Neural progenitor cell (in vitro differentiated cells): ENCODE data around the gene KRT39. TPM values are rescaled to one million over a fixed set of nuclear protein-coding genes. Genes with fewer than 3 reads are reported as not detected.

Experiments
- DNase-seq: peaks from one replicate; pipeline ENCODE4 v3.0.0-alpha.2; 2016; ENCODE audit warnings: low spot score
- H2AFZ ChIP-seq: fragments of 200-600 bp; sonication (generic); replicated peaks from 2 replicates; pipeline ENCODE4 v1.6.1; 2016; ENCODE audit warnings: antibody characterized with exemption
- H3F3A ChIP-seq: fragments of 200-600 bp; sonication (generic); 2 replicates; pipeline ENCODE4 v1.6.1; 2016; ENCODE audit warnings: antibody characterized with exemption, low read depth
- H3K27ac ChIP-seq: fragments of 200-600 bp; sonication (generic); 2 replicates; pipeline ENCODE4 v1.5.1; 2016; ENCODE audit warnings: mild to moderate bottlenecking
- H3K27me3 ChIP-seq: fragments of 200-600 bp; sonication (generic); 2 replicates; pipeline ENCODE4 v1.6.1; 2016; ENCODE audit warnings: mild to moderate bottlenecking, moderate library complexity
- H3K36me3 ChIP-seq: fragments of 200-600 bp; sonication (generic); 2 replicates; pipeline ENCODE4 v1.5.1; 2016
- H3K4me1 ChIP-seq: fragments of 200-600 bp; sonication (generic); 2 replicates; pipeline ENCODE4 v1.6.1; 2016; ENCODE audit warnings: mixed run types
- H3K4me2 ChIP-seq: fragments of 200-600 bp; sonication (generic); 2 replicates; pipeline ENCODE4 v1.6.1; 2016
- H3K4me3 ChIP-seq: fragments of 200-600 bp; sonication (generic); 2 replicates; pipeline ENCODE4 v1.5.1; 2016
- H3K79me2 ChIP-seq: fragments of 200-600 bp; sonication (generic); 2 replicates; pipeline ENCODE4 v1.6.1; 2016; ENCODE audit warnings: low read depth
- H3K9ac ChIP-seq: fragments of 200-600 bp; sonication (generic); 2 replicates; pipeline ENCODE4 v1.6.1; 2016
- H3K9me3 ChIP-seq: fragments of 200-600 bp; sonication (generic); 2 replicates; pipeline ENCODE4 v1.5.1; 2016; ENCODE audit warnings: low read depth
- H4K20me1 ChIP-seq: fragments of 200-600 bp; sonication (generic); 2 replicates; pipeline ENCODE4 v1.6.1; 2016; ENCODE audit warnings: low read depth
- H3K27ac Mint-ChIP-seq: 3 replicates; pipeline ENCODE4 v1.8.0; 2021; ENCODE audit warnings: mixed read lengths
- H3K27me3 Mint-ChIP-seq: 2 replicates; pipeline ENCODE4 v1.8.0; 2022; ENCODE audit warnings: low read depth, mild to moderate bottlenecking, inconsistent platforms, moderate library complexity, mixed read lengths; ENCODE audit not compliant: insufficient read depth
- H3K36me3 Mint-ChIP-seq: 3 replicates; pipeline ENCODE4 v1.8.0; 2021; ENCODE audit warnings: mixed read lengths
- H3K4me1 Mint-ChIP-seq: 3 replicates; pipeline ENCODE4 v1.8.0; 2021; ENCODE audit warnings: mixed read lengths
- H3K4me3 Mint-ChIP-seq: 3 replicates; pipeline ENCODE4 v1.8.0; 2021; ENCODE audit warnings: mild to moderate bottlenecking, moderate library complexity, mixed read lengths
- H3K9me3 Mint-ChIP-seq: 3 replicates; pipeline ENCODE4 v1.8.0; 2020; ENCODE audit warnings: mixed read lengths
- CTCF ChIP-seq: fragments of 200-600 bp; sonication (generic); IDR thresholded peaks from 2 replicates; pipeline ENCODE4 v1.5.1; 2017; ENCODE audit warnings: antibody characterized with exemption, mild to moderate bottlenecking
- EZH2 ChIP-seq: fragments of 200-600 bp; sonication (generic); IDR thresholded peaks from 2 replicates; pipeline ENCODE4 v1.6.1; 2017; ENCODE audit warnings: antibody characterized with exemption, mild to moderate bottlenecking, moderate library complexity
- EZH2phosphoT487 ChIP-seq: fragments of 200-600 bp; sonication (generic); IDR thresholded peaks from 2 replicates; pipeline ENCODE4 v1.6.1; 2017; ENCODE audit warnings: antibody characterized with exemption
- total RNA-seq: library from RNA; depleted of rRNA; stranded (reverse); fragments of >200 nt; gene quantifications from 2 replicates; pipeline ENCODE4 v1.2.3, GENCODE V29; 2015; ENCODE audit warnings: low replicate concordance

The KRT39 gene
- total RNA-seq, 1 donor from 2014 or later: not detected

- Mint-ChIP-seq H3K36me3 (no peaks in the 10 kb centered on the region), H3K27me3 (no peaks in the 10 kb centered on the region), H3K4me3 (no peak overlapping the region), H3K9me3 (no peaks in the 10 kb centered on the region), H3K27ac (no peak overlapping the region), H3K4me1 (peaks cover 6% of the 10 kb centered on the region)
- DNase-seq: peak; percentile 56
- H3F3A ChIP-seq: no peaks in the 10 kb centered on the region
- no peaks in the 10 kb centered on the region for H4K20me1 ChIP-seq
- H3K4me2 ChIP-seq: peak overlapping the region; percentile 28
- no peak overlapping the region for H3K4me3 ChIP-seq
- H3K4me1 ChIP-seq: peaks cover 18% of the 10 kb centered on the region
- H3K9ac ChIP-seq: no peak overlapping the region
- no peak overlapping the region for H3K27ac ChIP-seq
- H3K79me2 ChIP-seq: no peaks in the 10 kb centered on the region
- TF ChIP-seq EZH2: no peak
- TF ChIP-seq CTCF: no peak
- TF ChIP-seq EZH2phosphoT487: no peak
- H3K27me3 ChIP-seq: no peaks in the 10 kb centered on the region
- H3K36me3 ChIP-seq: no peaks in the 10 kb centered on the region
- no peaks in the 10 kb centered on the region for H3K9me3 ChIP-seq
- peak overlapping the region; percentile 8 for H2AFZ ChIP-seq
Measured at GRCh38 chr17:41009301-41009760, 42.6 kb upstream of the KRT39 start.

DNA sequence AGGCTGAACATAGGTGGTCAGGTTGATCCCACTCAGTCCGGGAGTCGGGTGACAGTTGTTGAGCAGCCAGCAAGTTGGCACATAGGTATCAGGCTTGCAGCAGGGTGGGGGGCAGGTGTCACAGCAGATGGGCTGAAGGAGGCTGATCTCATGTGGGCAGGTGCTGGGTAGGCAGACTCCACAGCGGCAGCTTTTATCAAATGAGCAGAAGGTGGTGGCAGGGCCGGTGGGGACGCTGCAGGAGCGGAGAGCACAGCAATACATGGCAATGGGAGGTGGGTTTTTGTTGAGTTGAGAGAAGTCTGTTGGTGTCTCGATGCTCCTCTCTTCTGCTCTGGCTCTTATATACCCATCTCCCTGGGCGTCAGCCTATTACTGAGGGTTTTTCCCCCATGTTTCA lies 42.1 kb upstream of the KRT39 start, which contains the start of gene KRTAP3-1:
Gene KRTAP3-1, minus strand, starts transcription at position 318 of the 400 bp plus-strand sequence. Its CDS starts 54 bp downstream, at position 264.
- TF ChIP-seq EZH2 (no peak), EZH2phosphoT487 (no peak), CTCF (no peak)
- no peaks in the 10 kb centered on the region for H3K36me3 ChIP-seq
- H3K27me3 ChIP-seq: no peaks in the 10 kb centered on the region
- H3K9me3 ChIP-seq: no peaks in the 10 kb centered on the region
- Mint-ChIP-seq H3K4me3 (no peak within 1 kb of the TSS), H3K4me1 (peaks cover 6% of the 10 kb centered on the region), H3K36me3 (no peaks in the 10 kb centered on the region), H3K27me3 (no peaks in the 10 kb centered on the region), H3K9me3 (no peaks in the 10 kb centered on the region), H3K27ac (no peak within 1 kb of the TSS)
- H3K9ac ChIP-seq: no peak within 1 kb of the TSS
- no peaks in the 10 kb centered on the region for H4K20me1 ChIP-seq
- H3K27ac ChIP-seq: no peak within 1 kb of the TSS
- H2AFZ ChIP-seq: peak within 1 kb of the TSS; percentile 8
- no peak within 1 kb of the TSS for H3K4me3 ChIP-seq
- peaks cover 18% of the 10 kb centered on the region for H3K4me1 ChIP-seq
- no peaks in the 10 kb centered on the region for H3F3A ChIP-seq
- DNase-seq: no peak
- H3K4me2 ChIP-seq: peak within 1 kb of the TSS; percentile 28
- H3K79me2 ChIP-seq: no peaks in the 10 kb centered on the region

GRCh38 chr17:41004397-41004796 lies 37.6 kb upstream of the KRT39 start:
- Histone ChIP-seq H3K4me3 (no peak overlapping the region), H3K9ac (no peak overlapping the region), H3K4me2 (no peak overlapping the region), H3K79me2 (no peaks in the 10 kb centered on the region), H4K20me1 (no peaks in the 10 kb centered on the region), H2AFZ (no peak overlapping the region), H3K9me3 (no peaks in the 10 kb centered on the region), H3K4me1 (peaks cover 15% of the 10 kb centered on the region), H3K27ac (no peak overlapping the region), H3K36me3 (no peaks in the 10 kb centered on the region), H3F3A (no peaks in the 10 kb centered on the region), H3K27me3 (no peaks in the 10 kb centered on the region)
- H3K4me3 Mint-ChIP-seq: no peak overlapping the region
- H3K36me3 Mint-ChIP-seq: no peaks in the 10 kb centered on the region
- no peaks in the 10 kb centered on the region for H3K27me3 Mint-ChIP-seq
- peaks cover 6% of the 10 kb centered on the region for H3K4me1 Mint-ChIP-seq
- TF ChIP-seq EZH2phosphoT487 (no peak), EZH2 (no peak), CTCF (no peak)
- no peak for DNase-seq
- H3K27ac Mint-ChIP-seq: no peak overlapping the region
- no peaks in the 10 kb centered on the region for H3K9me3 Mint-ChIP-seq
